NCI-H2081 (cell line): ENCODE data around the gene BMPR2.
"Not testable (repeated sequence)": the region's sequence is repeated elsewhere in the genome, so short reads cannot be mapped to it uniquely, and the experiment has no call there.

Experiments used
- DNase-seq, 2 experiments: peaks; one replicate each; lab custom pipeline; 2025; lab: John Stamatoyannopoulos, UW

Gene BMPR2

DNA sequence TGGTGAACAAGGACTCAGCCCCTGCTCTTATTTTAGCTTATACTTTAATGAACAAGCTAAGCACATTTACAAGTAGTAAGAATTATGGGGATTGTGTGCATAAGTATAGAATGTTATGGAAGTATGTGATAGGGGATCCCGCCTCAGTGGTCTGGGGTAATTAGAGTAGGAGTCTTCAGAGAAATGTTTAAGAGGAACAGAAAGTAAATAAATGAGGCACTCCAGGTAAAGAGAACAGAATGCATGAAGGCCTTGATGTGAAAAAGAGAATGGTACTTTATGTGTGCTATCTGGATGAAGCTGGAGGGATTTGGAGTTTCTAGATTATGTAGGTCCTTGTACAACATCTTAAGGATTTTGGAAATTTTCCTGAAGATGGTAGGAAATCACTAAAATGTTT, 76.6 kb downstream of the BMPR2 start:
- no peak for DNase-seq

DNA sequence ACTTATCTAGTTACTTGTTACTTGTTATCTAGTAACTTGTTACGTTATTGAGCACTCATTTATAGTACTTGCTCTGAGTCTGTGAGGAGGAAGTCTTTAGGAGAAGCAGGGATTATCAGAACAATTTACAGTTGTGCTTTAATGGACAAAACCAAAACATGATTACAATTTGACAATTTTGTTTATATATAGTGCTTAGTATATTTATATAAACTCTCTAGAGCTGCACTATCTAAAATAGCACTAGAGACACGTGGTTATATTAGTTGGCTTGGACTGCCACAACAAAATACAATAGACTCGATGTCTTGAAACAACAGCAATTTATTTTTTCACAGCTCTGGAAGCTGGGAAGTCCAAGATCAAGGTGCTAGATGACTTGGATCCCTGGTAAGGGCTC, 78.4 kb downstream of the BMPR2 start:
- DNase-seq: no peak

DNA sequence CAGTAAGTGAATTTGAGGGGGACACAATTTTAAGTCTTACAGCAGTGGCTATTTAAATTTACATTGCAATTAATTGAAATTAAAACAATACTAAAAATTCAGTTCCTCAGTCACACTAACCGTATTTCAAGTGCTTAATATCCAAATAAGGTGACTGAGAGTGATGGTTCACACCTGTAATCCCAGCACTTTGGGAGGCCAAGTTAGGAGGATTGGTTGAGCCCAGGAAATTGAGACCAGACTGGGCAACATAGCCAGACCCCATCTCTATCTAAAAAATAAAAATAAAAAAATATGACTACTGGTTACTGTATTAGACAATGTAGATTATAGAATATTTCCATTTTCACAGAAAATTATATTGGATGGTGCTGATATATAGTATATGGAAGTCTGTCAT, 79.0 kb downstream of the BMPR2 start:
- DNase-seq: no peak

DNA sequence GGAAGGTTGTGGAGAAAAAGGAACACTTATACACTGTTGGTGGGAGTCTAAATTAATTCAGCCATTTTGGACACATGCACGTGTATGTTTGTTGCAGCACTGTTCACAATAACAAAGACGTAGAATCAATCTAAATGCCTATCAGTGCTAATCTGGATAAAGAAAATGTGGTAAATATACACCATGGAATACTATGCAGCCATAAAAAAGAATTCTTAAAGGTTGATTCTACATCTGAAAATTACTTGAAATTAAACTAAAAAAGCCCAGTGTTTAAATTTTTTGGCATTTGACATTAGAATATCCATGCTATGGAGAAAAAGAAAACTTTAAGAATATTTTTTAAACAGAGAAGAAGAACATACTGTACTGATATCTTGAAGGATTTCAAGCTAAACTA, 84.0 kb downstream of the BMPR2 start:
- DNase-seq: no peak

DNA sequence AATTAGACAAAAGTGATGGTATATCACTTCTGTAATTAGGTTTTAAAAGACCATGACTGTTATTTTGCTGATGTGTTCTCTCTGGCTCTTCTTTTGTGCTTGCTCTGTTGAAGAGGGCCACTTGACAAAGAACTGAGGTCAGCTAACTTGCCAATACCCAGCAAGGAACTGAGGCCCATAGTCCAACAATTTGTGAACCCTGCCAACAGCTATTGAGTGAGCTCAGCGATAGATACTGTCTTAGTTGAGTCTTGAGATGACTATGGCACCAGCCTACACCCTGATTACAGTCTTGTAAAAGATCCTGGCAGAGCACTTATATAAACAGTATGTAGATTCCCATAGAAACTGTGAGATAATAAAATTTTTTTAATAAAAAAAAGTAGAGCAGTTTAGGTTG, 103.0 kb downstream of the BMPR2 start:
- no peak for DNase-seq

DNA sequence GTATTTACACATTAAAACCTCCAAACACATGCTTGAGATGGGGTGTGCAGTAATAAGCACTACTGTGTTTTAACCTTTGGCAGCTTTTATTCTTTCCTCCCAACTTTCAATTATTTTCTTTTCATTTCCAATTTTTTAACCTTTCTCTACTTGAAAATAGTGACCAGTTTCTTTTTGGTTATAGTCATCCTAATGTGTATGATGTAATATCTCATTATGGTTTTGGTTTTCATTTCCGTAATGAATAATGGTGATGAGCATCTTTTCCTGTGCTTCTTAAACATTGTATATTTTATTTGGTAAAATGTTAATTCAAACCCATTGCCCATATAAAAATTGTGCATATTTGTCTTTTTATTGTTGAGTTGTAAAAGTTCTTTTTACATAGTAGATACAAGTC, 103.5 kb downstream of the BMPR2 start:
- DNase-seq: no peak

DNA sequence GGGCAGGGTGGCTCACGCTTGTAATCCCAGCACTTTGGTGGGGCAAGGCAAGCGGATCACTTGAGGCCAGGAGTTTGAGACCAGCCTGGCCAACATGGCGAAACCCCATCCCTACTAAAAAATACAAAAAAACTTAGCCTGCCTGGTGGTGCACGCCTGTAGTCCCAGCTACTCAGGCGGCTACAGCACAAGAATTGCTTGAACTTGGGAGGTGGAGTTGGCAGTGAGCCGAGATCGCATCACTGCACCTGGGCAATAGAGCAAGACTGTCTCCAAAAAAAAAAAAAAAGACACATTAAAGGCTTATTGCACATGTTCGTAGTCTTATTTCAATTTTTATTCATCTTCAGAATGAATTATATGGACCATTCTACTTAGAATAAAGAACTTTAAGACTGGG, 110.2 kb downstream of the BMPR2 start:
- no peak for DNase-seq

DNA sequence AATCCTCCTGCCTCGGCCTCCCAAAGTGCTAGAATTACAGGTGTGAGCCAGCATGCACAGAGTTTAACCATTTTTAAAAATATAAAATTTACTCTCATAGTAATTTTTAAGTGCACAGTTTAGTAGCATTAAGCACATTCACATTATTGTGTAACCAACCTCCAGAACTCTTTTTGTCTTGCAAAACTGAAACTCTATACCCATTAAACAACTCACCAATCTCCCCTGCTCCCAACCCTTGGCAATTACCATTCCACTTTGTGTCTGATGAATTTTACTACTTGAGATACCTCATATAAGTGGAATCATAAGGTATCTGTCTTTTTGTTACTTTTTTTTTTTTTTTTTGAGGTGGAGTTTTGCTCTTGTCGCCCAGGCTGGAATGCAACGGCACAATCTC, 112.5 kb downstream of the BMPR2 start:
- DNase-seq: no peak

DNA sequence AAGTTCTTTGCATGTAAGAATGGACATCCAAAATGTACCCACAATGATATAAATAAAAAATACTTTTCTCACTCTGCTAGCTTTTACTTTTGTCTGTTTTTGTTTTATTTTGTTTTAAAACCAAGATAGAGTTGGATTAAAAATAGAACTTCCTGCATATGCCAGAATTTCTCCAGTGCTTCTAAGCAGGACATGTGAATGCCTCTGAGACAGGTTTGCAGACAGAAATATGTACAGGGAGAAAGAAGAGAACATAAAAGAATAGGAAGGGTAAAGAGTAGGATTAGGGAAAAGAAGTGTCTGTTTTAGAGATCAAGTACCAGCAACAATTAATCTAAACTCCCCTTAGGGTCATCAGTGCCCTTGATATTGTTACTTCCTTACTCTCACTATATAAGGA, 114.4 kb downstream of the BMPR2 start:
- no peak for DNase-seq

DNA sequence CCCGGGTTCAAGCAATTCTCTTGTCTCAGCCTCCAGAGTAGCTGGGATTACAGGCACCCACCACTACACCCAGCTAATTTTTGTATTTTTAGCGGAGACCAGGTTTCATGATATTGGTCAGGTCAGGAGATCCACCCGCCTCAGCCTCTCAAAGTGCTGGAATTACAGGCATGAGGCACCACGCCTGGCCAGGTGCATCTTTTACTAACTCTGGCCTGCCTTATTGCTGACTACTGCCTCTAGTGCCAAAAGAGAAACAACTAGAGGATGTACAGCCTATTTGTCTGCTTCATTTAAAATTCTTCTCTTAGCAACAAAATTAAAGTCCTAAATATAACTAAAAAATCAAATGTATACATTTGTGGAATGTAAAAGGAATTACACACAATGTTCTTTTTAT, 115.4 kb downstream of the BMPR2 start:
- no peak for DNase-seq

DNA sequence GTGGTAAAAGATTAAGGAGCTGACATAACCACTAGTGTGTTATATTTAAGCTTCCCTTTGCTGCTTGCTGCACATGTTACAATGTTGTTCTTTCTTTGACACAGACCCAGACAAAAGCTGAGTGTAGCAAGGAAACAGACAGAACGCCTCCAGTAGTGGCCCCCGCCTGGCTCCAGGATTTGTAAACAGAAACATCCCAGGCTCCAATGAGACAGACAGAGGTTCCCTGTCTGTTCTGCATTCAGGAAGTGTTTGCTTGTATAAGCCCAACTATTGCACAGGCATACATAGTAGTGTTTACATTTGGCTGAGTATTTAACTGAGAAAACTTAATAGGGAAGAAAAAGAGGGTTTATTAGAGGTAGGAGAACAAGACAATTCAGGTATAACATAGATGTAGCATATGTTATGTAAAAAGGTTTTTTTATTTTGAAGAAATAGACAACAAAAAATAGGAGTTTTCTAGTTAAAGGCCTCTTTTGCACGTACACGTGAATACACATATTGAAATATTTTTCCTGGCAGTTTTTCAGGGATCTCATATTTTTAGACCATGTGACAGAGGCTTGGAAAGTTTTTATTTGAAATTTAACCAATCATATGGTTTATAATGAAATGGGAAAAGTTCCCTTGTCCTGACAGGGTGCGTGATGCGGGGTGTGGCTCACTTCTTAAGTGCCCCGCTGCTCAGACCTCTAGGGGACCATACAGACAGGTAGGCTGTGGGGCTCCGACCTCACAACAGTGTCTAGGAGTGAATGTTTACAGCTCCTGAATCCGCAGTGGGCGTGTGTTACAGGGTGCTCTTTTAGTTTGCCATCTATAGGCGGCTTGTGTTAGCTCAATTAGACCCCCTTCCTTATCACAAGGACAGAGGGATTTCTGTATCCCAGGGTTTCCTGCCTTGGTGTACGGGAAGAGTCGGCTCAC, 118.4 kb downstream of the BMPR2 start:
- peak; percentile 37 to 71 for DNase-seq

DNA sequence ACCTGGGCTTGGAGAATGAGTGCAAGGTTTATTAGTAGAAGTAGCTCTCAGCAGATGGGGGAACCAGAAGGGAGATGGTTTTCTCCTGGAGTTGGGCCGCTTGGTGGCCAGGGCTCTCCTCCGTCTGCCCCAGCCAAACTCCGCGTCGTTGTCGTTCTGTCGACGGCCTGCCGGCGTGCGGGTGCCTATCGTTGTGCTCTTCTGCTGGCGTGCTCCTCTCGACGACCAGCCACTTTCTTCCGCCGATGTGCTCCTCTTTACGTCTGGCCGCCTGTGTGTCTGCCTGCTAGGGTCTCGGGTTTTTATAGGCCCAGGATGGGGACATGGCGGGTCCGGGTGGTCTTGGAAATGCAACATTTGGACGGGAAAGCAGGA, 119.1 kb downstream of the BMPR2 start:
- no peak for DNase-seq

DNA sequence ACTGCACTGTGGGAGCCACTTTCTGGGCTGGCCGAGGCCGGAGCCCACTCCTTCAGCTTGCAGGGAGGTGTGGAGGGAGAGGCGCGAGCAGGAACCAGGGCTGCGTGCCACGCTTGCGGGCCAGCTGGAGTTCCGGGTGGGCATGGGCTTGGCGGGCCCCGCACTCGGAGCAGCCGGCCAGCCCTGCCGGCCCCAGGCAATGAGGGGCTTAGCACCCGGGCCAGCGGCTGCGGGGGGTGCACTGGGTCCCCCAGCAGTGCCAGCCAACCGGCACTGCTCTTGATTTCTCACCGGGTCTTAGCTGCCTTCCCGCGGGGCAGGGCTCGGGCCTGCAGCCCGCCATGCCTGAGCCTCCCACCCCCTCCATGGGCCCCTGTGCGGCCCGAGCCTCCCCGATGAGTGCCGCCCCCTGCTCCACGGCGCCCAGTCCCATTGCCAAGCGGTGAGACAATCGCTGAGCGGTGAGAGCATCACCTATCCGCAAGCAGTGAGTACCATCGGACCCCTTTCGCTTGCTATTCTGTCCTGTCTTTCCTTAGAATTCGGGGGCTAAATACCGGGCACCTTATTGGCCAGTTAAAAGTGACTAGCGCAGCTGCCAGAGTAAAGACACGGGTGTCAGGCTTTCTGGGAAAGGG, 120.8 kb downstream of the BMPR2 start:
- not testable (repeated sequence) for DNase-seq

DNA sequence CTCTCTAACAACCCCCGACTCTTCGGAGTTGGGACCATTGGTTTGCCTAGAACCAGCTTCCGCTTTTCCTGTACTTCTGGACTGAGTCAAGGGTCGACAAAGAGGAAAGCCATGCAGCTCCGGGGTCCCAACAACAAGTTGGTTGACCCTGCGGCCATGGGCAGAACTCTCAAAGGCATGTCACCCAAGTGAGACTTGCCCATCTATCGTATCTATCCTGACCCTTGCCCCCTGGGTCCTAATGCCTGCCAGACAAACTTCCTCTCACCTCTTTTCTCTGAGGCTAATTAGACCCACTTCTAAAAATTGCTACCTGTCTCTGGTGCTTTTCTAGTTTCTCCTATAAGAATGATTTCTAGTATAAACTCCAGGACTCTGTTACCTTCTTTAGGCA, 121.3 kb downstream of the BMPR2 start:
- DNase-seq: not testable (repeated sequence)

DNA sequence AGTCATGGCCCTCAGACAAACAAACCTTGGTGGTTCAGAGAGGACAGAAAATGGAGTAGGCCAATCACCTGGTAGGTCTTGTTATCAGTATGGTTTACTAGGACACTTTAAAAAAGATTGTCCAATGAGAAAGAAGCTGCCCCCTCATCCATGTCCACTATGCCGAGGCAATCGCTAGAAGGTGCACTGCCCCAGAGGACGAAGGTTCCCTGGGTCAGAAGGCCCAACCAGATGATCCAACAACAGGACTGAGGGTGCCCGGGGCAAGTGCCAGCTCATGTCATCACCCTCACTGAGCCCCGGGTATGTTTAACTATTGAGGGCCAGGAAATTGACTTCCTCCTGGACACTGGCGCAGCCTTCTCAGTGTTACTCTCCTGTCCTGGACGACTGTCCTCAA, 123.7 kb downstream of the BMPR2 start:
- not testable (repeated sequence) for DNase-seq

DNA sequence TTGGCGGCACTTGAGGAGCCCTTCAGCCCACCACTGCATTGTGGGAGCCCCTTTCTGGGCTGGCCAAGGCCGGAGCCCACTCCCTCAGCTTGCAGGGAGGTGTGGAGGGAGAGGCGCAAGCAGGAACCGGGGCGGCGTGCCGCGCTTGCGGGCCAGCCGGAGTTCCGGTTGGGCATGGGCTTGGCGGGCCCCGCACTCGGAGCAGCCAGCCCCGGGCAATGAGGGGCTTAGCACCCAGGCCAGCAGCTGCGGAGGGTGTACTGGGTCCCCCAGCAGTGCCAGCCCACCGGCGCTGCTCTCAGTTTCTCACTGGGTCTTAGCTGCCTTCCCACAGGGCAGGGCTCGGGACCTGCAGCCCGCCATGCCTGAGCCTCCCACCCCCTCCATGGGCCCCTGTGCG, 127.1 kb downstream of the BMPR2 start:
- DNase-seq: not testable (repeated sequence)

DNA sequence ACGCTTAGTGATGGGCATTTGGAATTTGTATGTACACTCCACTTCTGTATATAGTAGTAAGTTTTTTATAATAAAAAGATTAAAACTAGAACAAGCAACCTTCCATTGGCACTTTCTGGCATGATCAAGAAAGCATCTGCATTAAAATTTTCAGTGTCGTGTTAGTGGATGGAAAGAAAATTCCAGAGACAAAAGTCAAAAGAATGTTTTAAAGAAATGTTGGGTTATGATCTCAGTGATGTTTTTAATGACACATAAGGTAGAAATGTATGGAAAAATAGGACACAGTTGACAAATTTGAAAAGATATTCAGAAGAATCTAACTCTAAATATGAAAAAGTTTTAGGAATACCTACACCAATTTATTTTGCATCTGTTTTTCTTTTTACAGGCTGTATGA, 132.6 kb downstream of the BMPR2 start:
- DNase-seq: no peak

DNA sequence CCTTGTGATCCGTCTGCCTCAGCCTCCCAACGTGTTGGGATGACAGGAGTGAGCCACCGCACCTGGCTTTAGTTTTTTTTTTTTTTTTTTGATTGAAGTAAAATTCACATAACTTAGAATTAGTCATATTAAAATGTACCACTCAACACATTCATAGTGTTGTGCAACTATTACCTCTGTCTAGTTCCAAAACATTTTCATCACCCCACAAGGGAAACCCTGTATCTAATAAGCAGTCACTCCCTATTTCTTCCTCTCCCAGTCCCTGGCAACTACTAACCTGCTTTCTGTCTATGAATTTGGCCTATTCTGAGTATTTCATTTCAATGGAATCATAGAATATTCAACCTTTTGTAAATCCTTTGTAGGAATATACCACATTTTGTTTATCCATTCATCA, 134.8 kb downstream of the BMPR2 start:
- DNase-seq: no peak

DNA sequence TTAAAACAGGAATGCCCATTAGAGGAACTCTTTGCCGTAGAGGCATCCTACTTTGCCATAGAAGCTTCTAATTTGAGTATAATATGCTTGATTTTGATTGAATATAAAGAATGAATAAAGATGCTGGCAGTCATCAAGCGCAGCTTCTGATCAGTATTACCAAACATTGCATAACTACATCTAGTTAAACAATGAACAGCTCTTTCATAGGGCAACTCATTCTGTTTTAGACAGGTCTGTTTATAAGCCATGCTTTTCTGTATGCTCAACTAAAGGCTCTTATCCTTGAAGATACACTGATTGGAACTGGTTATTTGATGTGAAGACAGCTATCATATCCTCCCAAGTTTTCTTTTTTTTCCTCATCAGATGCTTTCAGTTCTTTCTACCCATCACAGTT, 136.0 kb downstream of the BMPR2 start:
- no peak for DNase-seq

DNA sequence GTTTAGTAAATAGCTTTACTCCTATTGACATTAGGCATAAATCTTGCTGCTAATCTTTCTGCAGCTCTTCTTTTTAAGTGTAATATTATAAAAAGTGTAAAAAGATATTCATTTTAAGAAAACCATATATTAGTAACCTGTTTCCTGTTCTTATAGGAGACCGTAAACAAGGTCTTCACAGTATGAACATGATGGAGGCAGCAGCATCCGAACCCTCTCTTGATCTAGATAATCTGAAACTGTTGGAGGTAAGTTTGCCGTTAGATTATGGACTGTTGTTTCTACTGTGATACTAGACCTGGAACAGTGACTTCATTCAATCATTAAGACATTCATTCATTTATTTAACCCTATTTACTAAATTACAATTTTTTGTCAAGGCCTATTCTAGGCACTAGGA, 138.6 kb downstream of the BMPR2 start:
- DNase-seq: no peak

DNA sequence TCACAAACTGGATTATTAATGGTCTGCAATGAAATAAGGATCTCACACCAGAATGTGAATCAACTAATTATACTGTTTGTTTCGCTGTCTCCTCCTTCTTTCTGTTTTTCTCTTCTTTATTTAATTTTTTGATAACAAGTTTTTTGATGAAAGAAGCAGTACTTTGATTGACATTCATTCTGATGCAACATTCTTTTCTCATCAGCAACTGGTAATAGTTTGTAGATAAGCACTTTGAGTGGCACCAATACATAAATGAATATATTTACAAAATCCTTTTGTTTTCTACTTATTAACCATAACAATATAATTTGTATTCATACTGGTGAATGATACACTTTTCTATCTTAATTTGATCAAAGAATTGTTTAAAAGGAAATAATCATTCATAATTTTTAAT, 143.3 kb downstream of the BMPR2 start:
- DNase-seq: no peak

DNA sequence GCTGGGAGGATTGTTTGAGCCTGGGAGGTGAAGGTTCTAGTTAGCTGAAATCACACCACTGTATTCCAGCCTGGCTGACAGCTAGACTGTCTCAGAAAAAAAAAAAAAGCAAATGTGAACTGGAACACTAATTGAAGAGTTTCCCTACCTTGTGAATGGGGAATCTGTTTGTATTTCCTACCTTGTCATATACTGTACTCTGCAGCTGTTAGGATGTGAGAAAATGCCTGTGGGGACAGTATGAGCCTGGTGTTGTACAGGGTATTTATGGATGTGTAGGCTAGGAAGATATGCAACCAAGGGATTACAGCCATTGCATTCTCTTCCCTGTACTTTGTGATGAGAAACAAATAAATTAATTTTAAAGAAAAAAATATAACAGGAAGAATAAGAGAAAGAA, 145.3 kb downstream of the BMPR2 start:
- DNase-seq: no peak

DNA sequence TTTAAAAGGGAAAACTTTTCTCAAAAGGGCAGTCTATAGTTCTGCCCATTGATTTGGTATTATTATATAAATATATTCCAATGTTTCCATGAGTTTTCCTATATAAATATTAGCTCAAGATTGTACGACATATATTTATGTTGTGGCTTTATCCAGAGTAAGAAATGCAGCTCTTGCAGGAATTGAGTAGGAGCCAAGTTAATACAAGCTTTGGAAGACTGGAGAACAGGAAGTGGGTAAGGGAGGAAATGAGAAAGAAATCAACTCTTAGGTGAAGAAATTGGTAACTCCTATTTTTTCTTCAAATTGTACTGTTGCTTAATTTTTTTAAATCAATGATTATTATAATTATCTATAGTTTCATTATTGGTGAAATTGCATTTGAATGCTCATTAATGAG, 153.3 kb downstream of the BMPR2 start:
- no peak for DNase-seq

DNA sequence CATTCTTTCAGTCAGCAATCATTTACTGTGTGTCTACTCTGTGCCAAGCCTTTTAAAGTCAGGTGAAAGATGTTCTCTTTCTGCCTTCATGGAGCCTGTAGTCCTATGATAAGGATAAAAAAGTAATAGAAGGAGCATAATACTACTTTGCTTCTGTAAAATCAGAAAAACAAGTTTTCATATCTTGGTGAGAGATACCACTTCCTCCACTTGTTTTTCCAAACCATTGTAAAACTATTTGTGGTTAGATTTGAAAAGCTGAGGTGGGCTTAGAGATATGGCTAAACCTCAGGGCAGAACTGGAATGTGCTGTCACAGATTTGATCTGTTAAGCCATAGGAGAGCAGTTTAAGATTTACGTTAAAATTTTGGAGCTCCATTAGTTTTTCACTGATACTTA, 153.9 kb downstream of the BMPR2 start:
- no peak for DNase-seq
